Iris pigment epithelial cell (primary cell): ENCODE data around the gene GPER1.
"Not testable (repeated sequence)": the region's sequence is repeated elsewhere in the genome, so short reads cannot be mapped to it uniquely, and the experiment has no call there.

Source experiments
- DNase-seq: peaks from one replicate; pipeline ENCODE4 v3.0.0-alpha.2; 2011; ENCODE audit warnings: low read depth

Gene GPER1

GRCh38 chr7:1120791-1121190 lies 32.9 kb downstream of the GPER1 start:
- no peak for DNase-seq

- no peak for DNase-seq
Observed at GRCh38 chr7:1121476-1121875, 33.6 kb downstream of the GPER1 start.

- DNase-seq: no peak
Observed at GRCh38 chr7:1121886-1122831, 34.2 kb downstream of the GPER1 start.

- DNase-seq: no peak
Observed at GRCh38 chr7:1122832-1123501, 35.1 kb downstream of the GPER1 start.

GRCh38 chr7:1123715-1124114 lies 35.8 kb downstream of the GPER1 start:
- DNase-seq: peak; percentile 67

- DNase-seq: no peak
Observed at GRCh38 chr7:1124164-1124563, 36.3 kb downstream of the GPER1 start.

- no peak for DNase-seq
Observed at GRCh38 chr7:1124816-1125602, 37.1 kb downstream of the GPER1 start.

GRCh38 chr7:1125603-1125969 lies 37.7 kb downstream of the GPER1 start:
- DNase-seq: no peak

- DNase-seq: no peak
Observed at GRCh38 chr7:1127001-1127400, 39.1 kb downstream of the GPER1 start.

- DNase-seq: no peak
Observed at GRCh38 chr7:1129431-1129830, 41.5 kb downstream of the GPER1 start.

- DNase-seq: no peak
Observed at GRCh38 chr7:1130021-1130990, 42.4 kb downstream of the GPER1 start.

GRCh38 chr7:1131471-1132265 lies 43.8 kb downstream of the GPER1 start:
- DNase-seq: no peak

- no peak for DNase-seq
Observed at GRCh38 chr7:1134951-1135350, 47.0 kb downstream of the GPER1 start.

GRCh38 chr7:1136841-1137516 lies 49.1 kb downstream of the GPER1 start:
- no peak for DNase-seq

- no peak for DNase-seq
Observed at GRCh38 chr7:1137517-1138167, 49.7 kb downstream of the GPER1 start.

GRCh38 chr7:1140476-1141104 lies 52.7 kb downstream of the GPER1 start:
- DNase-seq: no peak

GRCh38 chr7:1141651-1142050 lies 53.7 kb downstream of the GPER1 start:
- no peak for DNase-seq

GRCh38 chr7:1142051-1142635 lies 54.2 kb downstream of the GPER1 start:
- DNase-seq: no peak

GRCh38 chr7:1143031-1143430 lies 55.1 kb downstream of the GPER1 start:
- not testable (repeated sequence) for DNase-seq
